Ishikawa (cell line): ENCODE data around the gene ZNF423.

Experiments
- CEBPB ChIP-seq: IDR thresholded peaks from 2 replicates; pipeline ENCODE4 v1.6.1; 2012
- CREB1 ChIP-seq: IDR thresholded peaks from 2 replicates; pipeline ENCODE4 v1.6.1; 2012; ENCODE audit warnings: low read depth
- EGR1 ChIP-seq: IDR thresholded peaks from 2 replicates; pipeline ENCODE4 v1.6.1; 2012
- EP300 ChIP-seq: IDR thresholded peaks from 2 replicates; pipeline ENCODE4 v1.6.1; 2012; ENCODE audit warnings: borderline replicate concordance
- FOXM1 ChIP-seq: IDR thresholded peaks from 2 replicates; pipeline ENCODE4 v1.6.1; 2012; ENCODE audit warnings: low read depth, borderline replicate concordance
- NFIC ChIP-seq: IDR thresholded peaks from 2 replicates; pipeline ENCODE4 v1.6.1; 2012
- RAD21 ChIP-seq: IDR thresholded peaks from 2 replicates; pipeline ENCODE4 v1.6.1; 2012; ENCODE audit warnings: low read depth
- TAF1 ChIP-seq: IDR thresholded peaks from 2 replicates; pipeline ENCODE4 v1.6.1; 2012; ENCODE audit warnings: low read depth, mild to moderate bottlenecking
- TCF12 ChIP-seq: IDR thresholded peaks from 2 replicates; pipeline ENCODE4 v1.6.1; 2012; ENCODE audit warnings: low read depth
- TEAD4 ChIP-seq: IDR thresholded peaks from 2 replicates; pipeline ENCODE4 v1.6.1; 2012
- YY1 ChIP-seq: IDR thresholded peaks from 2 replicates; pipeline ENCODE4 v1.6.1; 2012; ENCODE audit warnings: low read depth
- ZBTB7A ChIP-seq: IDR thresholded peaks from 2 replicates; pipeline ENCODE4 v1.6.1; 2012; ENCODE audit warnings: low read depth
- TF ChIP-seq, protein P1 (sequence below): IDR thresholded peaks from 2 replicates; pipeline ENCODE4 v1.6.1; 2012; ENCODE audit warnings: low read depth, mild to moderate bottlenecking
- TF ChIP-seq, protein P2 (sequence below): IDR thresholded peaks from 2 replicates; pipeline ENCODE4 v1.6.1; 2012
- TF ChIP-seq, protein P3 (sequence below): IDR thresholded peaks from 2 replicates; pipeline ENCODE4 v1.6.1; 2012

ZNF423 gene

DNA sequence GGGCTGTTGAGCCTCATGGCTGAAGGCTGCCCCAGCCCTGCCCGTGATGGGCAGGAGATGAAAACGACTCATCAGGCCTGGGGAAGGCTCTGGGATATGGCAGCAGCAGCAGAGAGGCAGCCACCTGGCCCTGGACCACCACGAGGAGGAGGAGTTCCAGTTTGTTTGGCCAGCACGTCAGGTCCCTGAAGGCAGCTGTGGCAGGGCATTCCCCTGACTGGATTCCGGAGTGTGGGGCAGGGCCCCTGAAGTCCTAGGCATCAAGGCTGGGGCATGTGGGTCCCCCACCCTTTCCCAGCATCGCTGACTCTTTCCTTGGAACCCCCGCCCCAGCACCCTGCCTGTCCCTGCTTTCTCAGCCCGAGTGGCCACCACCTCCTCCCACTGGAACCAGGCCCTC, 197.4 kb downstream of the ZNF423 start:
- TF ChIP-seq CREB1 (no peak), EP300 (no peak), ZBTB7A (no peak), TAF1 (no peak), YY1 (no peak), NFIC (no peak)
- TF ChIP-seq, protein P1, sequence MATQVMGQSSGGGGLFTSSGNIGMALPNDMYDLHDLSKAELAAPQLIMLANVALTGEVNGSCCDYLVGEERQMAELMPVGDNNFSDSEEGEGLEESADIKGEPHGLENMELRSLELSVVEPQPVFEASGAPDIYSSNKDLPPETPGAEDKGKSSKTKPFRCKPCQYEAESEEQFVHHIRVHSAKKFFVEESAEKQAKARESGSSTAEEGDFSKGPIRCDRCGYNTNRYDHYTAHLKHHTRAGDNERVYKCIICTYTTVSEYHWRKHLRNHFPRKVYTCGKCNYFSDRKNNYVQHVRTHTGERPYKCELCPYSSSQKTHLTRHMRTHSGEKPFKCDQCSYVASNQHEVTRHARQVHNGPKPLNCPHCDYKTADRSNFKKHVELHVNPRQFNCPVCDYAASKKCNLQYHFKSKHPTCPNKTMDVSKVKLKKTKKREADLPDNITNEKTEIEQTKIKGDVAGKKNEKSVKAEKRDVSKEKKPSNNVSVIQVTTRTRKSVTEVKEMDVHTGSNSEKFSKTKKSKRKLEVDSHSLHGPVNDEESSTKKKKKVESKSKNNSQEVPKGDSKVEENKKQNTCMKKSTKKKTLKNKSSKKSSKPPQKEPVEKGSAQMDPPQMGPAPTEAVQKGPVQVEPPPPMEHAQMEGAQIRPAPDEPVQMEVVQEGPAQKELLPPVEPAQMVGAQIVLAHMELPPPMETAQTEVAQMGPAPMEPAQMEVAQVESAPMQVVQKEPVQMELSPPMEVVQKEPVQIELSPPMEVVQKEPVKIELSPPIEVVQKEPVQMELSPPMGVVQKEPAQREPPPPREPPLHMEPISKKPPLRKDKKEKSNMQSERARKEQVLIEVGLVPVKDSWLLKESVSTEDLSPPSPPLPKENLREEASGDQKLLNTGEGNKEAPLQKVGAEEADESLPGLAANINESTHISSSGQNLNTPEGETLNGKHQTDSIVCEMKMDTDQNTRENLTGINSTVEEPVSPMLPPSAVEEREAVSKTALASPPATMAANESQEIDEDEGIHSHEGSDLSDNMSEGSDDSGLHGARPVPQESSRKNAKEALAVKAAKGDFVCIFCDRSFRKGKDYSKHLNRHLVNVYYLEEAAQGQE, result no peak

DNA sequence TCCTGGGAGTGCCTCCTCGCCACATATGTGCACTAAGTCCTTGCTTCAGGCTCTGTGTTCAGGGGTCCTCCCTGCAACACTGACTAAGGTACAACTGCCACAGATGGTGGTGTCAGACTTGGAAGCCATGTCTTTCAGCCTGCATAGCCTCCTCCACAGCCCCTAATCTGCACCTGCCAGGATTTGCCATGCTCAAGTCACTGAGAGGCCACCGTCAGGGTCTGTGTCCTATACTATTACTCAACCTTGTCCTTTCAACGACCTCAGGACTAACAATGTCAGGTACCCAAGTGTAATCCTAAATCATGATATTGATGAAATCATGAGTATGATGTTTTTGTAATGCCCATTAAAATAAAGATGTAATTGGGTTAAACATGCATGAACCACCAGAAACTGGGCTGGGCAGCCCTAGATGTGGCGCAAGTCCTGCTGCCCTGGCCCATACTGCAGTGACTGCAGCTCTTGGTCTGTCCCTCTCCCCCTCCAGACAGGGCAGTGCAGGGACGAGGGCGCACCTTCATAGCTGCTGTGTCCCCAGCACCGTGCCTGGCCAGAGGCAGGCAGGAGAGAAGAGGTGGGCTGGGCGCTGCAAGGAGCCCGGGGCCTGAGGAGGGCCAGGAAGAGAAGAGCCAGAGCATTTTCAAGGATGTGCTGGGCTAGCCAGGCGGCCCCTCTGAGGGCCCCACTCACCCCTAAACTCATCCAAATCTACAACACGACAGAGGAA, 198.0 kb downstream of the ZNF423 start:
- no peak for TF ChIP-seq YY1
- TF ChIP-seq EP300, result no peak
- TF ChIP-seq, protein P1, result no peak
- no peak for TF ChIP-seq NFIC
- TF ChIP-seq CEBPB, result no peak
- TF ChIP-seq, protein P2, sequence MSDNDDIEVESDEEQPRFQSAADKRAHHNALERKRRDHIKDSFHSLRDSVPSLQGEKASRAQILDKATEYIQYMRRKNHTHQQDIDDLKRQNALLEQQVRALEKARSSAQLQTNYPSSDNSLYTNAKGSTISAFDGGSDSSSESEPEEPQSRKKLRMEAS, result no peak
- TF ChIP-seq TCF12, result no peak
- TF ChIP-seq RAD21, result no peak
- TF ChIP-seq, protein P3, sequence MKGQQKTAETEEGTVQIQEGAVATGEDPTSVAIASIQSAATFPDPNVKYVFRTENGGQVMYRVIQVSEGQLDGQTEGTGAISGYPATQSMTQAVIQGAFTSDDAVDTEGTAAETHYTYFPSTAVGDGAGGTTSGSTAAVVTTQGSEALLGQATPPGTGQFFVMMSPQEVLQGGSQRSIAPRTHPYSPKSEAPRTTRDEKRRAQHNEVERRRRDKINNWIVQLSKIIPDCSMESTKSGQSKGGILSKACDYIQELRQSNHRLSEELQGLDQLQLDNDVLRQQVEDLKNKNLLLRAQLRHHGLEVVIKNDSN, result no peak
- no peak for TF ChIP-seq ZBTB7A

DNA sequence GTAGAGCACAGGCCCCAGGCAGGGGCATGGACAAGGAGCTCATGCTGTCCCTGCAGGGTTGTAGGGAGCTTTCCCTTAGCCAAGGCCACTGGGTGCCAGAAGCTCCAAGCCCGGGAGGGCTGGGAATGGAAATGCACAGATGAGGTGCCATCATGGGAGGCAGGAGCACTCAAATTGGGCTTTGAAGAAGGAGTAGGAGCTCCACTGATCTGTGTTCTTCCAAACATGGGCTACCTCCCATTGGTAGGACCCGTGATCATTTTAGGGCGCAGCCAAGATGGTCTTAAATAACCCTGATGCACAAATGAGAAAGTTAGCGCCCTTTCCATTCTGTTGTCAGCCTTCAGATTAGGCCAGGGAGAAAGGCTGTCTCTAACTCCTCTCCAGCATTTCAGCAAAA, 201.5 kb downstream of the ZNF423 start:
- TF ChIP-seq YY1 (no peak), CREB1 (no peak), CEBPB (no peak), TCF12 (no peak), FOXM1 (no peak), RAD21 (no peak), EP300 (no peak), ZBTB7A (no peak), TEAD4 (no peak), TAF1 (no peak), NFIC (no peak)

DNA sequence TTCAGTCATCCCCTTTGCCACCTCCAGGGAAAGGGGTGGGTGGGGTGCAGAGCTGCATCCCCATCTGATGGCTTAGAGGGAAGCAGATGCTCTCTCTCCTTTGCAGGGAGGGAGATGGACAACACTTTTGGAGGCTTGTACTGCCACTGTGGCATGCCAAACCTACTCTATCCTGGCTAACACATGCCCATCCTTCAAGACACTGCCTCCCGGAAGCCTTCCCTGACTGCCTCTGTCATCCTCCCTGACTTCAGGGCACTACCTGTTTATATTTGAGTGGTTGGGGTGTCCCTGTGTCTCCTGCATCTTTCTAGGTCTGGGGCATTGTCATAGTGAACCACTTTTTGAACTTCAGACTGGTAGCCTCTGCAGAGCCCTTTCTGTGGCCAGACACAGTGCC, 202.3 kb downstream of the ZNF423 start:
- TF ChIP-seq, protein P1, result no peak
- TF ChIP-seq NFIC, result no peak
- no peak for TF ChIP-seq CEBPB
- no peak for TF ChIP-seq YY1
- TF ChIP-seq TAF1, result no peak
- no peak for TF ChIP-seq RAD21
- TF ChIP-seq CREB1, result no peak
- no peak for TF ChIP-seq EGR1
- TF ChIP-seq FOXM1, result no peak
- no peak for TF ChIP-seq EP300
- TF ChIP-seq, protein P2, result no peak
- TF ChIP-seq, protein P3, result no peak

DNA sequence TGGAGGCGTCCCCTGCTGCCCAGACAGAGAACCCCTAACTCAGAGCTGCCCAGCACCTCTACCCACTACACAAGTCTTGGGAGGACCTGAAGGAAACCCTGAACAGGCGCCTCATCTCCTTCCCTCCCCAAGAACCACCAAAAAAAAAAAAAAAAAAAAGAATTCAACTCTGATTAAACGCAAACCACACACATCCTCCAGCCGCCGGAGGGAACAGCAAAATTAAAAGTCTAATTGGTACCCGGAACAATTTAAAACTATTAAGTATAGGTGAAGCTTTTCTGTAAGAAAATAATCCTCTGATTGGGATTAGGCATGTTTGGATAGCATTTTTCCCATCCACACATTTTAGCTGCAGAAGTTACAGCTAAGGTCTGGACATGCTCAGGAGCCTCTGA, 202.7 kb downstream of the ZNF423 start:
- TF ChIP-seq CEBPB (no peak), YY1 (no peak), FOXM1 (no peak), RAD21 (no peak), TCF12 (no peak), ZBTB7A (no peak), EP300 (no peak), EGR1 (no peak), TAF1 (no peak), NFIC (no peak), TEAD4 (no peak), CREB1 (no peak)
- TF ChIP-seq, protein P3, result no peak
- TF ChIP-seq, protein P2, result no peak
- TF ChIP-seq, protein P1, result no peak
